ENCODE results near the gene LARP7. TPM values are rescaled to one million over a fixed set of nuclear protein-coding genes. Genes with fewer than 3 reads are reported as not detected.
"Not testable (repeated sequence)": the region's sequence is repeated elsewhere in the genome, so short reads cannot be mapped to it uniquely, and the experiment has no call there.

The LARP7 gene
- total RNA-seq, 1 donor from 2014 or later: 18.8 TPM

GRCh38 chr4:112649055-112649408, 12.1 kb downstream of the LARP7 start:
- no peak for DNase-seq (ENCODE audit: low read depth in 2 of 2)

GRCh38 chr4:112650332-112650731, 13.4 kb downstream of the LARP7 start:
- no peak for DNase-seq (ENCODE audit: low read depth in 2 of 2)

- DNase-seq (ENCODE audit: low read depth in 2 of 2): no peak
Measured at GRCh38 chr4:112651641-112652040, 14.7 kb downstream of the LARP7 start.

GRCh38 chr4:112652216-112652615, 15.3 kb downstream of the LARP7 start:
- no peak for DNase-seq (ENCODE audit: low read depth in 2 of 2)

GRCh38 chr4:112655270-112655669, 18.3 kb downstream of the LARP7 start:
- no peak for DNase-seq (ENCODE audit: low read depth in 2 of 2)

GRCh38 chr4:112656115-112656514, 19.2 kb downstream of the LARP7 start:
- not testable (repeated sequence) for DNase-seq (ENCODE audit: low read depth in 2 of 2)

GRCh38 chr4:112664611-112665010, 27.7 kb downstream of the LARP7 start:
- DNase-seq (ENCODE audit: low read depth in 2 of 2): no peak

- no peak for DNase-seq (ENCODE audit: low read depth in 2 of 2)
Measured at GRCh38 chr4:112668131-112668530, 31.2 kb downstream of the LARP7 start.

GRCh38 chr4:112673076-112673475, 36.1 kb downstream of the LARP7 start:
- no peak for DNase-seq (ENCODE audit: low read depth in 2 of 2)

- no peak for DNase-seq (ENCODE audit: low read depth in 2 of 2)
Measured at GRCh38 chr4:112673686-112674085, 36.7 kb downstream of the LARP7 start.

GRCh38 chr4:112674376-112674775, 37.4 kb downstream of the LARP7 start:
- no peak for DNase-seq (ENCODE audit: low read depth in 2 of 2)

- no peak for DNase-seq (ENCODE audit: low read depth in 2 of 2)
Measured at GRCh38 chr4:112677519-112678091, 40.7 kb downstream of the LARP7 start.

- no peak for DNase-seq (ENCODE audit: low read depth in 2 of 2)
Measured at GRCh38 chr4:112680996-112681395, 44.1 kb downstream of the LARP7 start.

- no peak for DNase-seq (ENCODE audit: low read depth in 2 of 2)
Measured at GRCh38 chr4:112693507-112693906, 56.6 kb downstream of the LARP7 start.

- DNase-seq (ENCODE audit: low read depth in 2 of 2): no peak
Measured at GRCh38 chr4:112700679-112701078, 63.7 kb downstream of the LARP7 start.

GRCh38 chr4:112702892-112703291, 65.9 kb downstream of the LARP7 start:
- DNase-seq (ENCODE audit: low read depth in 2 of 2): no peak

- no peak for DNase-seq (ENCODE audit: low read depth in 2 of 2)
Measured at GRCh38 chr4:112704322-112704721, 67.4 kb downstream of the LARP7 start.

- DNase-seq (ENCODE audit: low read depth in 2 of 2): peak; percentile 40 to 75
Measured at GRCh38 chr4:112704991-112705845, 68.3 kb downstream of the LARP7 start.

GRCh38 chr4:112705891-112706839, 69.2 kb downstream of the LARP7 start:
- not testable (repeated sequence) for DNase-seq (ENCODE audit: low read depth in 2 of 2)

GRCh38 chr4:112706840-112707207, 69.9 kb downstream of the LARP7 start:
- DNase-seq (ENCODE audit: low read depth in 2 of 2): no peak
